OCI-LY3 (cell line): ENCODE results near the gene REXO4.

Experiments used
- H2AFZ ChIP-seq: fragments of 200-600, 300-600 bp; shearing (Covaris generic); 2 replicates; pipeline ENCODE4 v1.6.0; 2014; ENCODE audit warnings: antibody characterized with exemption, low read depth, low read length
- H3K27ac ChIP-seq: fragments of 200-600, 300-600 bp; sonication (generic); 2 replicates; pipeline ENCODE4 v1.5.1; 2014; ENCODE audit warnings: mild to moderate bottlenecking, low read length, moderate library complexity, mixed read lengths
- H3K27me3 ChIP-seq: fragments of 200-600, 300-600 bp; sonication (generic); 2 replicates; pipeline ENCODE4 v1.6.1; 2014; ENCODE audit warnings: low read depth, low read length, mixed read lengths
- H3K36me3 ChIP-seq: fragments of 200-600, 300-600 bp; sonication (generic); replicated peaks from 2 replicates; pipeline ENCODE3; 2014; ENCODE audit warnings: low read depth, low read length, mixed read lengths
- H3K4me1 ChIP-seq: fragments of 300-600, 200-600 bp; sonication (generic); 2 replicates; pipeline ENCODE4 v1.6.1; 2014; ENCODE audit warnings: low read length, mixed read lengths
- H3K4me2 ChIP-seq: fragments of 200-600, 300-600 bp; sonication (generic); 2 replicates; pipeline ENCODE4 v1.6.1; 2014; ENCODE audit warnings: low read length, mixed read lengths
- H3K4me3 ChIP-seq: fragments of 300-600, 200-600 bp; sonication (generic); 2 replicates; pipeline ENCODE4 v1.5.1; 2014; ENCODE audit warnings: antibody characterized with exemption, mild to moderate bottlenecking, low read length, moderate library complexity
- H3K79me2 ChIP-seq: fragments of 300-600, 200-600 bp; shearing (Covaris generic); 2 replicates; pipeline ENCODE4 v1.6.1; 2014; ENCODE audit warnings: mild to moderate bottlenecking, low read length, mixed read lengths
- H3K9ac ChIP-seq: fragments of 300-600, 200-600 bp; shearing (Covaris generic); 2 replicates; pipeline ENCODE4 v1.6.0; 2014; ENCODE audit warnings: mild to moderate bottlenecking, low read length, moderate library complexity
- H3K9me3 ChIP-seq: fragments of 200-600, 300-600 bp; shearing (Covaris generic); 2 replicates; pipeline ENCODE4 v1.6.1; 2014; ENCODE audit warnings: low read length, mixed read lengths; ENCODE audit not compliant: insufficient read depth
- H4K20me1 ChIP-seq: fragments of 200-600, 300-600 bp; sonication (generic); 2 replicates; pipeline ENCODE4 v1.6.1; 2016; ENCODE audit warnings: low read length, mixed read lengths; ENCODE audit not compliant: insufficient read depth
- CTCF ChIP-seq: fragments of 200-600, 300-600 bp; sonication (generic); IDR thresholded peaks from 2 replicates; pipeline ENCODE4 v1.5.1; 2014; ENCODE audit warnings: antibody characterized with exemption, low read length, low read depth
- EZH2phosphoT487 ChIP-seq: fragments of 200-600 bp; shearing (Covaris generic); IDR thresholded peaks from 2 replicates; pipeline ENCODE4 v1.6.1; 2018; ENCODE audit warnings: antibody characterized with exemption, mixed run types, low read depth

The REXO4 gene

GRCh38 chr9:133382507-133383141 lies 35.2 kb downstream of the REXO4 start:
- no peaks in the 10 kb centered on the region for H3K36me3 ChIP-seq
- no peaks in the 10 kb centered on the region; the same call in 1 of the 2 replicates for H3K9me3 ChIP-seq
- no peak overlapping the region for H3K9ac ChIP-seq
- H2AFZ ChIP-seq, result no peak overlapping the region
- no peak overlapping the region for H3K4me2 ChIP-seq
- no peak overlapping the region for H3K4me3 ChIP-seq
- TF ChIP-seq CTCF (no peak), EZH2phosphoT487 (no peak)
- H4K20me1 ChIP-seq, result no peaks in the 10 kb centered on the region
- no peaks in the 10 kb centered on the region for H3K79me2 ChIP-seq
- H3K4me1 ChIP-seq, result no peaks in the 10 kb centered on the region
- no peaks in the 10 kb centered on the region for H3K27me3 ChIP-seq
- H3K27ac ChIP-seq, result no peak overlapping the region

- Histone ChIP-seq H3K27ac (no peak overlapping the region), H2AFZ (no peak overlapping the region), H3K4me1 (peaks cover 6% of the 10 kb centered on the region; the same call in 1 of the 2 replicates), H3K4me2 (no peak overlapping the region), H3K9me3 (no peaks in the 10 kb centered on the region; the same call in 1 of the 2 replicates), H3K4me3 (no peak overlapping the region), H3K9ac (no peak overlapping the region), H3K27me3 (no peaks in the 10 kb centered on the region), H3K36me3 (no peaks in the 10 kb centered on the region), H4K20me1 (no peaks in the 10 kb centered on the region), H3K79me2 (peaks cover 1% of the 10 kb centered on the region)
- TF ChIP-seq CTCF (no peak), EZH2phosphoT487 (no peak)
Measured at GRCh38 chr9:133380734-133381133, 37.1 kb downstream of the REXO4 start.

- peaks cover 7% of the 10 kb centered on the region; the same call in 1 of the 2 replicates for H4K20me1 ChIP-seq
- no peak overlapping the region for H2AFZ ChIP-seq
- H3K4me2 ChIP-seq, result no peak overlapping the region
- TF ChIP-seq CTCF (no peak), EZH2phosphoT487 (no peak)
- peaks cover 14% of the 10 kb centered on the region for H3K79me2 ChIP-seq
- H3K9me3 ChIP-seq, result no peaks in the 10 kb centered on the region; the same call in 1 of the 2 replicates
- H3K4me1 ChIP-seq, result peaks cover 6% of the 10 kb centered on the region; the same call in 1 of the 2 replicates
- no peaks in the 10 kb centered on the region for H3K27me3 ChIP-seq
- no peak overlapping the region for H3K9ac ChIP-seq
- H3K4me3 ChIP-seq, result no peak overlapping the region
- no peaks in the 10 kb centered on the region for H3K36me3 ChIP-seq
- no peak overlapping the region for H3K27ac ChIP-seq
Measured at GRCh38 chr9:133379153-133380086, 38.4 kb downstream of the REXO4 start.

- Histone ChIP-seq H3K27ac (no peak overlapping the region), H3K79me2 (peaks cover 24% of the 10 kb centered on the region), H4K20me1 (peaks cover 12% of the 10 kb centered on the region), H2AFZ (no peak overlapping the region), H3K27me3 (no peaks in the 10 kb centered on the region), H3K9me3 (no peaks in the 10 kb centered on the region; the same call in 1 of the 2 replicates), H3K36me3 (no peaks in the 10 kb centered on the region), H3K4me3 (no peak overlapping the region), H3K4me2 (no peak overlapping the region; the same call in 1 of the 2 replicates), H3K9ac (no peak overlapping the region), H3K4me1 (peaks cover 11% of the 10 kb centered on the region; the same call in 1 of the 2 replicates)
- TF ChIP-seq CTCF (no peak), EZH2phosphoT487 (no peak)
Measured at GRCh38 chr9:133378408-133378962, 39.3 kb downstream of the REXO4 start.
